PFSK-1 (cell line): Measurements from ENCODE around the gene GMDS.

Source experiments
- FOXP2 ChIP-seq: optimal IDR thresholded peaks from 2 replicates; pipeline ENCODE3; 2011; ENCODE audit warnings: borderline replicate concordance, control low read depth, inconsistent platforms; ENCODE audit not compliant: insufficient read depth; ENCODE audit errors: extremely low read length, extremely low read depth
- POLR2AphosphoS5 ChIP-seq: IDR thresholded peaks from 2 replicates; pipeline ENCODE4 v1.6.1; 2012; ENCODE audit warnings: low read depth, mild to moderate bottlenecking, control low read depth, low read length, moderate library complexity
- REST ChIP-seq, 2 experiments: IDR thresholded peaks; 2 replicates each; pipeline versions ENCODE4 v1.6.1 to v1.8.0; 2011 to 2012; ENCODE audit warnings: low read depth in 2 of 2, low read length in 2 of 2, control low read depth in 1 of 2, inconsistent platforms in 1 of 2, mild to moderate bottlenecking in 1 of 2, moderate library complexity in 1 of 2; ENCODE audit not compliant: insufficient read depth in 1 of 2
- SIN3A ChIP-seq: IDR thresholded peaks from 2 replicates; pipeline ENCODE4 v1.6.1; 2012; ENCODE audit warnings: mild to moderate bottlenecking, low read length, moderate library complexity, borderline replicate concordance; ENCODE audit not compliant: insufficient read depth
- TAF1 ChIP-seq: IDR thresholded peaks from 2 replicates; pipeline ENCODE4 v1.6.1; 2012; ENCODE audit warnings: low read length, control low read depth, borderline replicate concordance; ENCODE audit not compliant: insufficient read depth

GRCh38 chr6:2077826-2078225 lies 167.6 kb downstream of the GMDS start:
- TF ChIP-seq POLR2AphosphoS5 (no peak), REST (IDR thresholded peaks at IDR 0.05; ENCODE audit: insufficient read depth in 1 of 2, low read depth in 2 of 2, low read length in 2 of 2) (no peak), TAF1 (no peak), SIN3A (no peak), FOXP2 (no peak)
